ENCODE measurements around the gene CDK5. TPM values are rescaled to one million over a fixed set of nuclear protein-coding genes. Genes with fewer than 3 reads are reported as not detected.
A peak's percentile ranks its signal among the peaks of the same experiment; 100 is the strongest.

Gene CDK5
- total RNA-seq, 2 experiments from 2014 or later, result 17.6 to 18.2 TPM

- CTCF ChIA-PET, result interaction anchor here (0.7 to 1.4 kb wide), 2 partner anchors 27 to 65 kb away, joined by 3 read pairs; no protein-coding TSS in a partner anchor
- Mint-ChIP-seq H3K4me1 (peaks cover 45% of the 10 kb centered on the region), H3K9me3 (no peaks in the 10 kb centered on the region), H3K4me3 (peak overlapping the region; percentile 88), H3K27ac (no peak overlapping the region), H3K36me3 (ENCODE audit: low read depth) (peaks cover 11% of the 10 kb centered on the region), H3K27me3 (peaks cover 10% of the 10 kb centered on the region)
- DNase-seq, result no peak
- POLR2A ChIA-PET, result interaction anchor here (1.7 to 3.2 kb wide), 2 partner anchors 56 to 70 kb away, joined by 6 to 11 read pairs; partner anchors contain the start of gene ABCB8
Observed at GRCh38 chr7:151083824-151084160, 26.1 kb upstream of the CDK5 start.

- H3K4me3 Mint-ChIP-seq, result peak within 1 kb of the TSS; percentile 88
- ChIA-PET POLR2A (interaction anchor here (1.4 to 3.2 kb wide), 3 partner anchors 23 to 69 kb away, joined by 4 to 11 read pairs (median 6); partner anchors contain the start of gene ABCB8), CTCF (interaction anchor here (0.7 to 1.4 kb wide), 2 partner anchors 27 to 65 kb away, joined by 3 read pairs; no protein-coding TSS in a partner anchor)
- H3K27me3 Mint-ChIP-seq, result peaks cover 10% of the 10 kb centered on the region
- H3K4me1 Mint-ChIP-seq, result peaks cover 47% of the 10 kb centered on the region
- peak within 1 kb of the TSS; percentile 79 for H3K27ac Mint-ChIP-seq
- DNase-seq, result peak; percentile 85
- H3K9me3 Mint-ChIP-seq, result no peaks in the 10 kb centered on the region
- H3K36me3 Mint-ChIP-seq (ENCODE audit: low read depth), result peaks cover 12% of the 10 kb centered on the region
Observed at GRCh38 chr7:151083071-151083823, 25.6 kb upstream of the CDK5 start, which contains the start of gene TMUB1. Gene TMUB1, minus strand, starts transcription at chr7:151083493. Its CDS starts 930 bp downstream, at chr7:151082563.

DNA sequence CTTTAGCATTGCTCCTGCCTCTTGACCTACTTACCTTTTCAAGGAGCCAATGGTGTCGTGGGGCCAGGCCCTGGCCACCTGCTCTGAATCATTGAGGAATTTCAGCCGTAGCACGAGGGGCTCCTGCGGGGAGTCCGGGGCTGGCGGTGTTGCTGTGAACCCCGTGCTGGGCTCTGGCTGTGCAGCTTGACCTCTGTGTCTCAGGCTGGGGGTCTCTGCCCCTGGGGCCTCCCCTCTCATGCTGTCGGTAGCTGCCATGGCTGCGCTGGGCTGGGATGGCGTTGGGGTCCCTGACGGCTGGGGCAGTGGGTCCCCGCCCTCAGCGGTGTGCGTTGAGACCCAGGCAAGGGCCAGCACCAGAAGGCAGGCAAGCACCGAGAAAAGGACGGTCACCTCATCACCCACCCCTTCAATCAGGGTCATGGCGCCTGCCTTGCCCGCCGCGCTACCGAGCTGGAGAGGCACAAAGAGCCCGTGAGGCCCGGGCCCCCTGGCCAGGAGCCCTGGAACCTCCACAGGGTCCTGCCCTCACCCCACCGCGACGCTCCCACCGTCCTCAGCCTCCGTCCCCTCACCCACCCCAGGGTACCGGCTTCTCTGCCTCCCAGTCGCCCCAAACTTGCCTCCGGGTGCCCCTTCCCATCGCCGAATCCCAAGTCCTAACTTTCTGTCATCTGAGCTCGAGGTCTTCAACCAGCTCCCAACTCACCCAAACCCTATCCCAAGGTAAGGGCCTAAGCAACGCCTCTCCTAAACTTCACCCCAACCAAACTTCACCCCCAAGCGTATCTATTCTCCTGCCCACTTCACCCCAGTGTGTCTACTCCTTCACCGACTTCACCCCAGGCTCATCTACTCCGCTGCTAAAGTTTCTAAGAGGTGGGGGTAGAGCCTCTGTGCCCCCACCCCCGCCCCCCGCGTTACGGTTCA, 24.7 kb upstream of the CDK5 start:
- no peaks in the 10 kb centered on the region for H3K9me3 Mint-ChIP-seq
- ChIA-PET CTCF (interaction anchor here (1.4 kb wide), 1 partner anchor 64 kb away, joined by 3 read pairs; no protein-coding TSS in a partner anchor), POLR2A (interaction anchor here (1.4 to 3.2 kb wide), 3 partner anchors 22 to 68 kb away, joined by 4 to 11 read pairs (median 6); partner anchors contain the start of gene ABCB8)
- no peak for DNase-seq
- H3K4me3 Mint-ChIP-seq, result peak overlapping the region; percentile 88
- peaks cover 15% of the 10 kb centered on the region for H3K36me3 Mint-ChIP-seq (ENCODE audit: low read depth)
- H3K27ac Mint-ChIP-seq, result peak overlapping the region; percentile 79
- peaks cover 10% of the 10 kb centered on the region for H3K27me3 Mint-ChIP-seq
- peaks cover 47% of the 10 kb centered on the region for H3K4me1 Mint-ChIP-seq

DNA sequence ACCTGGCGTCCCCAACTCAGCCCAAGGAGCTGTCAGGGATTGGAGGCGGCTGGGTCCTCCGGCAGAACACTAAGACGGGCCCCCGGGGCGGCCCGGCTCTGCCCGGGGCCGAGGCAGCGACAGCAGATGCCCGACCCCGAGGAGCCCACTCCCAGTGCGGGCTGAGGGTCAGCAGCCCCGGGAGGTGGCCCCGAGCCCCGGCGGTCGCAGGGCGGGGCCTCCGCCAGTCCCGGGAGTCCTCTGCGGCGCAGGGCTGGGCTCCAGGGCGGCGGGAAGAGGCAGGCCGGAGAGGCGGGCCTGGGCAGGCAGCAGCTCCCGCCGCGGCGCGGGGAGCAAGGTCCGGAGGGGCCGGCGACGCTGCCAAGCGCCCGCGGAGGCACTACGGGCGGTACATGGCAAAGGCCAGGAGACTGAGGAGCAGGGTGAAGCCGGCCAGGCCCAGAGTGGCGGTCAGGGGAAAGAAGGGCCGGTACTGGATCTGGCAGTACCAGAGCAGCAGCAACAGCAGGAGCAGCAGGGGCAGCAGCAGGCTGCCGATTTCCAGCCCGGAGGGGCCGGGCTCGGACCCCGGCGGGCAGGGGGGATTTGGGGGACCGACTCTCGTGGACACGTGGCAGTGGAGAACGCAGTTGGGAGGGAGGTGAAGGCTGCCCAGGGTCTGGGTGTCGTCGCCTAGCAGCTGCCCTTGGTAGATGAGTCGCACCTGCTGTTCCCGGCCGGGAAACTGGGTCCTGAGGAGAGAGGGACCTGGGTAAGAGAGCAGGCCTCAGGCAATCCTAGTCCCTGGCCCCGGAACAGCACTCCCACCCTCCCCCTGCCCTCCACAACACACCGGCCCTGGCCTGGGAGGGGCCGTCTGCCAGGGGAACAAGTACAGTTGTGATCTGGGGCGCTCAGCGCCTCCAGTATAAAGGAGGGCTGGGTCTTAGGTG, 23.7 kb upstream of the CDK5 start:
- Mint-ChIP-seq H3K27ac (peak overlapping the region; percentile 52), H3K27me3 (peaks cover 10% of the 10 kb centered on the region), H3K4me3 (peak overlapping the region; percentile 88), H3K9me3 (no peaks in the 10 kb centered on the region), H3K36me3 (ENCODE audit: low read depth) (peaks cover 15% of the 10 kb centered on the region), H3K4me1 (peaks cover 47% of the 10 kb centered on the region)
- POLR2A ChIA-PET, result interaction anchor here (0.8 to 1.4 kb wide), 3 partner anchors 15 to 22 kb away, joined by 4 to 13 read pairs (median 4); partner anchors contain the start of gene SLC4A2
- no peak for DNase-seq
- CTCF ChIA-PET, result interaction anchor here (0.8 to 1.4 kb wide), 6 partner anchors 21 to 303 kb away, joined by 3 to 9 read pairs (median 4); partner anchors contain the start of genes ABCB8 and SLC4A2

GRCh38 chr7:151080522-151081169, 22.9 kb upstream of the CDK5 start, which contains the start of gene FASTK:
Gene FASTK, minus strand, starts transcription at chr7:151080809. Its CDS starts 43 bp downstream, at chr7:151080766.
- peak; percentile 90 for DNase-seq
- H3K27me3 Mint-ChIP-seq, result peaks cover 9% of the 10 kb centered on the region
- H3K36me3 Mint-ChIP-seq (ENCODE audit: low read depth), result peaks cover 22% of the 10 kb centered on the region
- H3K9me3 Mint-ChIP-seq, result no peaks in the 10 kb centered on the region
- H3K27ac Mint-ChIP-seq, result peak within 1 kb of the TSS; percentile 74
- POLR2A ChIA-PET, result interaction anchor here (0.8 to 1.7 kb wide), 4 partner anchors 10 to 28 kb away, joined by 4 to 13 read pairs (median 4); partner anchors contain the start of gene SLC4A2
- H3K4me3 Mint-ChIP-seq, result peak within 1 kb of the TSS; percentile 88
- peaks cover 43% of the 10 kb centered on the region for H3K4me1 Mint-ChIP-seq
- CTCF ChIA-PET, result interaction anchor here (0.8 to 1.4 kb wide), 6 partner anchors 20 to 302 kb away, joined by 3 to 9 read pairs (median 4); partner anchors contain the start of genes ABCB8 and SLC4A2

GRCh38 chr7:151080067-151080521, 22.4 kb upstream of the CDK5 start:
- Mint-ChIP-seq H3K9me3 (no peaks in the 10 kb centered on the region), H3K36me3 (ENCODE audit: low read depth) (peaks cover 26% of the 10 kb centered on the region), H3K4me1 (peaks cover 38% of the 10 kb centered on the region), H3K4me3 (peak overlapping the region; percentile 88), H3K27ac (peak overlapping the region; percentile 74), H3K27me3 (peaks cover 4% of the 10 kb centered on the region)
- ChIA-PET POLR2A (interaction anchor here (1.2 to 1.7 kb wide), 3 partner anchors 9 to 27 kb away, joined by 4 to 13 read pairs (median 4); partner anchors contain the start of gene SLC4A2), CTCF (interaction anchor here (0.8 to 1.4 kb wide), 5 partner anchors 19 to 65 kb away, joined by 3 to 9 read pairs (median 5); partner anchors contain the start of genes ABCB8 and SLC4A2)
- DNase-seq, result no peak

- H3K27me3 Mint-ChIP-seq, result no peaks in the 10 kb centered on the region
- H3K36me3 Mint-ChIP-seq (ENCODE audit: low read depth), result peaks cover 30% of the 10 kb centered on the region
- CTCF ChIA-PET, result no interaction called here
Observed at GRCh38 chr7:151079199-151079910, 21.7 kb upstream of the CDK5 start.

DNA sequence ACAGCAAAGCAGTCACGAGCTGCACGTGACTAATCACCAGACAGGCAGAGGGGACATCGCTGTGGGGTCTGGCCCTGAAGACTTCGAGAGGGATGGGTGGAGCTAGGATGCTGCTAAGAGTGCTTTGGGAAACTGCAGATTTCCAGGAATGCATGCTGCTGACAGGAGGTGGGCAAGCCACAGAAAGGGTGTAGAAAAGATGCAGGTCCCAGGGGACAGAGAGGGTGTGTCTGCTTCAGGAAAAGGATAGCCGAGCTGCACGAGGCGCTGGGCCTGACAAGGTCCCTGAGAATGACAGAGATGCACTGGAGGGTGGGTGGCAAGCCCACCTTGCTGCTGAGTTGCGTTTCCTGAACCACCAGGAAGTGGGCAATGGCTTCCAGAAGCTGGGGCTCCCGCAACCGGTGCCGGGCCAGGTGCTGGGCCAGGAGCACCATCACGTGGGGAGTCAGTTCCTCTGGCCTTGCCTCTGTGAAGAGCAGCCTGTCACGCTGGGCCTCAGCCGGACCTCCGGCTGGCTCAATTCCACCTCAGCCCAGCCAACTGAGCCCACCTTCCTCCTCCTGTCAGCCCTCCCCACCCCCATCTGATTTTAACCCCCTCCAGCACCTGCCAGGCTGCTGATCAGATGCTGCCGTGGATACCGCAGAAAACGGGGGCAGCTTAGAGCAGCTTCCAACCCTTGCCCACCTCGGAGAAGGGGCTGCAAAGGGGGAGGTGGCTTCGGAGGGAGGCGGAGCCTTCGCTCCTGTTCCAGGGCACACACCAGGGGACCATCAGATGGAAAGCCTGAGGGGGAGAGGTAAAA, 20.7 kb upstream of the CDK5 start:
- H3K4me3 Mint-ChIP-seq, result peak overlapping the region; percentile 88
- peaks cover 34% of the 10 kb centered on the region for H3K36me3 Mint-ChIP-seq (ENCODE audit: low read depth)
- CTCF ChIA-PET, result interaction anchor here (0.9 kb wide), 1 partner anchor 60 kb away, joined by 3 read pairs; no protein-coding TSS in a partner anchor
- POLR2A ChIA-PET, result interaction anchor here (1.3 kb wide), 1 partner anchor 16 kb away, joined by 5 read pairs; no protein-coding TSS in a partner anchor
- DNase-seq, result no peak
- H3K27ac Mint-ChIP-seq, result no peak overlapping the region
- H3K27me3 Mint-ChIP-seq, result no peaks in the 10 kb centered on the region
- H3K9me3 Mint-ChIP-seq, result no peaks in the 10 kb centered on the region
- peaks cover 29% of the 10 kb centered on the region for H3K4me1 Mint-ChIP-seq

More at GRCh38 chr7:151079199-151079910, 21.7 kb upstream of the CDK5 start:
- no peak for DNase-seq
- H3K9me3 Mint-ChIP-seq, result no peaks in the 10 kb centered on the region
- H3K4me1 Mint-ChIP-seq, result peaks cover 34% of the 10 kb centered on the region
- peak overlapping the region; percentile 35 for H3K27ac Mint-ChIP-seq
- POLR2A ChIA-PET, result interaction anchor here (1.5 to 1.7 kb wide), 2 partner anchors 8 to 27 kb away, joined by 4 read pairs; no protein-coding TSS in a partner anchor
- H3K4me3 Mint-ChIP-seq, result peak overlapping the region; percentile 88

- peak overlapping the region; percentile 28 for H3K4me3 Mint-ChIP-seq
- H3K27ac Mint-ChIP-seq, result no peak overlapping the region
- no peak for DNase-seq
- H3K36me3 Mint-ChIP-seq (ENCODE audit: low read depth), result peaks cover 32% of the 10 kb centered on the region
- ChIA-PET POLR2A (interaction anchor here (1.3 kb wide), 1 partner anchor 15 kb away, joined by 5 read pairs; no protein-coding TSS in a partner anchor), CTCF (interaction anchor here (0.9 to 1.4 kb wide), 2 partner anchors 31 to 59 kb away, joined by 3 read pairs; no protein-coding TSS in a partner anchor)
- H3K4me1 Mint-ChIP-seq, result peaks cover 27% of the 10 kb centered on the region
- H3K9me3 Mint-ChIP-seq, result no peaks in the 10 kb centered on the region
- H3K27me3 Mint-ChIP-seq, result no peaks in the 10 kb centered on the region
Observed at GRCh38 chr7:151077705-151078232, 20.1 kb upstream of the CDK5 start.
